Lower leg skin (tissue), 3 donors: ENCODE data around the gene GAB3.

Experiments used
- CTCF ChIP-seq, 3 donors: fragments of 450-650 bp; IDR thresholded peaks; one replicate each; pipeline ENCODE4 v1.5.1; 2016; ENCODE audit warnings: antibody characterized with exemption in 3 of 3, mild to moderate bottlenecking in 3 of 3, moderate library complexity in 2 of 3
- POLR2A ChIP-seq, 2 donors: fragments of 450-650 bp; IDR thresholded peaks; one replicate each; pipeline ENCODE4 v1.6.1; 2016 to 2017; ENCODE audit warnings: antibody characterized with exemption in 2 of 2, mild to moderate bottlenecking in 1 of 2, moderate library complexity in 1 of 2

GRCh38 chrX:154721155-154721554 is 29.7 kb downstream of the GAB3 start:
- TF ChIP-seq CTCF (IDR thresholded peaks at IDR 0.05) (no peak), POLR2A (IDR thresholded peaks at IDR 0.05) (no peak)
